Measurements from ENCODE around the gene OCEL1.
A peak's percentile ranks its signal among the peaks of the same experiment; 100 is the strongest.
"Not testable (repeated sequence)": the region's sequence is repeated elsewhere in the genome, so short reads cannot be mapped to it uniquely, and the experiment has no call there.

OCEL1 gene

GRCh38 chr19:17264641-17264979 lies 38.6 kb downstream of the OCEL1 start, which contains the start of gene USHBP1:
Gene USHBP1 (minus strand): TSS chr19:17264745. CDS start chr19:17264299, 446 bp downstream.
- no peak for DNase-seq (ENCODE audit: low spot score)

- no peak for DNase-seq (ENCODE audit: low spot score)
Measured at GRCh38 chr19:17266026-17266425, 40.0 kb downstream of the OCEL1 start.

- no peak for DNase-seq (ENCODE audit: low spot score)
Measured at GRCh38 chr19:17266589-17266974, 40.6 kb downstream of the OCEL1 start.

GRCh38 chr19:17266975-17267788 lies 41.2 kb downstream of the OCEL1 start, which contains the start of gene BABAM1:
Gene BABAM1 (plus strand): TSS chr19:17267443. CDS start chr19:17268807, 1,364 bp downstream.
- DNase-seq (ENCODE audit: low spot score): peak; percentile 99

DNA sequence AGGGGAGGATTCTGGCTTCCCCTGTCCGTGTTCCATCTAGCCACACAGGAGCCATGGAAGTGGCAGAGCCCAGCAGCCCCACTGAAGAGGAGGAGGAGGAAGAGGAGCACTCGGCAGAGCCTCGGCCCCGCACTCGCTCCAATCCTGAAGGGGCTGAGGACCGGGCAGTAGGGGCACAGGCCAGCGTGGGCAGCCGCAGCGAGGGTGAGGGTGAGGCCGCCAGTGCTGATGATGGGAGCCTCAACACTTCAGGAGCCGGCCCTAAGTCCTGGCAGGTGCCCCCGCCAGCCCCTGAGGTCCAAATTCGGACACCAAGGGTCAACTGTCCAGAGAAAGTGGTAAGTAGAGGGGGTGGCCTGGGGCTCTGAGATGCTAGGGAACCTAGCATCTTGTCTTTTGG lies 42.7 kb downstream of the OCEL1 start:
- DNase-seq (ENCODE audit: low spot score): no peak

- not testable (repeated sequence) for DNase-seq (ENCODE audit: low spot score)
Measured at GRCh38 chr19:17274892-17275291, 48.9 kb downstream of the OCEL1 start.

DNA sequence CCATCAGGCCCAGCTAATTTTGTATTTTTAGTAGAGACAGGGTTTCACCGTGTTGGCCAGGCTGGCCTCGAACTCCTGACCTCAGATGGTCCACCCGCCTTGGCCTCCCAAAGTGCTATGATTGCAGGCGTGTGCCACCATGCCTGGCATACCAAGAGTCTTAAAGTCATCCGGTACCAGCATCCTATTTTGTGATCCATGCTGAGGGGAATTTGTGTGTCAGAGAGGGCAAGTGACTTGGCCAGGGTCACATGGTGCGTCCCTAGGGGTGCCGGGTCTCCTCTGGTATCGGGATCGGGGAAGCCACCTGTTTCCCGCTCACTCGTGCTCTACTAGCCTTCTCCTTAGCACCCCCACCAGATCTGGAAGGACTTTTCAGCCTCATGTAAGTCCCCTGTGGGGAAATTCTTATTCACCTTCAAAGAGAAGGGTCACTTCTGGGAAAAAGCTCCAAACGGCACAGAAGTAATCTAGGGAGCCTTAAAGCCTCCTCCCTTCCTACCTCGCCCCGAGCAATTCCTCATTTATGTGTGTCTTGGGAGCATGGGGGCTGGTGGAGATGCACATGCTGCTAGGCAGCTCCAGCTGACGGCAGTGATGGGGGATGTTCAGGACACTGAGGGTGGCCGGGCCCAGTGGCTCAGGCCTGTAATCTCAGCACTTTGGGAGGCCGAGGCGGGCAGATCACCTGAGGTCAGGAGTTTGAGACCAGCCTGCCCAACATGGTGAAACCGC lies 49.6 kb downstream of the OCEL1 start:
- no peak for DNase-seq (ENCODE audit: low spot score)

Data from putamen (tissue), 1 donor.